ENCODE results near the gene NDUFB7.

DNA sequence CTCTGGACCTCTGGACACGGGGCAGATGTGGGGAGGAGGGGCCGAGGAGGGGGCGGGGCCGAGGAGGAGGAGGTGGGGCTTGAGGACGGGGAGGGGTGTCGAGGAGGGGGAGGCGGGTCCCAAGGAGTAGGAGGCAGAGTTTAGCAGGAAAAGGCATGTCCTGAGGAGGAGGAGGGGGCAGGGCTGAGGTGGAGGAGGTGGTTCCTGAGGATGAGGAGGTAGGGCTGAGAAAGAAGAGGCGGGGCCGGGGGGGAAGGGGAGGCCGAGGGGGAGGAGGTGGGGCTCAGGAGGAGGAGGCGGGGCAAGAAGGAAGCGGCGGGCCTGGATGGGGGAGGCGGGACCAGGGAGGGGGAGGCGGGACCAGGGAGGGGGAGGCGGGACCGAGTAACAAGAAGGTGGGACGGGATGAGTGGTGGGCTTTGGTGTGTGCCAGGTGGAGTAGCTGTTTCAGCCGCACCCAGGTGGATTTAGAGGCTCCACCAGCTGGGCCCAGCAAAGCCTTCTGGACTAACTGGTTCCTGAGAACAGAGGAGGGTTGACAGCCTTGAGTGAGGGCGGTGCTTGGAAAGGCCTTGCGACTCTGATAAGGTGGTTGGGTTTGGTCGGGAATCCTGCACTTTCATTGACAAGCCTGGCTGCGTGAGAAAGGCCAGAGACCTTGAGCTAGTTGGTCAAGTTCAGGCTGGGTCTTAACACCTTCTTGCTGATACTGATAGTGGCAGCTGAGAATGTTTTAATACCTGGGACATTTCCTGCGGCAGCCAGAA is 34.8 kb downstream of the NDUFB7 start:
- TF ChIP-seq, protein P1, sequence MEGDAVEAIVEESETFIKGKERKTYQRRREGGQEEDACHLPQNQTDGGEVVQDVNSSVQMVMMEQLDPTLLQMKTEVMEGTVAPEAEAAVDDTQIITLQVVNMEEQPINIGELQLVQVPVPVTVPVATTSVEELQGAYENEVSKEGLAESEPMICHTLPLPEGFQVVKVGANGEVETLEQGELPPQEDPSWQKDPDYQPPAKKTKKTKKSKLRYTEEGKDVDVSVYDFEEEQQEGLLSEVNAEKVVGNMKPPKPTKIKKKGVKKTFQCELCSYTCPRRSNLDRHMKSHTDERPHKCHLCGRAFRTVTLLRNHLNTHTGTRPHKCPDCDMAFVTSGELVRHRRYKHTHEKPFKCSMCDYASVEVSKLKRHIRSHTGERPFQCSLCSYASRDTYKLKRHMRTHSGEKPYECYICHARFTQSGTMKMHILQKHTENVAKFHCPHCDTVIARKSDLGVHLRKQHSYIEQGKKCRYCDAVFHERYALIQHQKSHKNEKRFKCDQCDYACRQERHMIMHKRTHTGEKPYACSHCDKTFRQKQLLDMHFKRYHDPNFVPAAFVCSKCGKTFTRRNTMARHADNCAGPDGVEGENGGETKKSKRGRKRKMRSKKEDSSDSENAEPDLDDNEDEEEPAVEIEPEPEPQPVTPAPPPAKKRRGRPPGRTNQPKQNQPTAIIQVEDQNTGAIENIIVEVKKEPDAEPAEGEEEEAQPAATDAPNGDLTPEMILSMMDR (IDR thresholded peaks at IDR 0.05): no peak
- no peak for TF ChIP-seq POLR2A (IDR thresholded peaks at IDR 0.05)
